ENCODE results near the gene GCM1.

GCM1 gene

GRCh38 chr6:53148684-53149083, at the start of gene GCM1:
TSS of gene GCM1 (minus strand) at chr6:53148841. CDS start at chr6:53145632, 3,209 bp downstream.
- TF ChIP-seq ZNF274 (IDR thresholded peaks at IDR 0.05; ENCODE audit: low read depth, low read length): no peak
- no peak within 1 kb of the TSS for H3K4me3 ChIP-seq (ENCODE audit: low read length)

GRCh38 chr6:53197553-53197952, 48.9 kb upstream of the GCM1 start:
- no peak for TF ChIP-seq ZNF274 (IDR thresholded peaks at IDR 0.05; ENCODE audit: low read depth, low read length)
- H3K4me3 ChIP-seq (ENCODE audit: low read length): no peak overlapping the region

GRCh38 chr6:53195048-53195447, 46.4 kb upstream of the GCM1 start:
- no peak for TF ChIP-seq ZNF274 (IDR thresholded peaks at IDR 0.05; ENCODE audit: low read depth, low read length)
- H3K4me3 ChIP-seq (ENCODE audit: low read length): no peak overlapping the region

GRCh38 chr6:53192682-53193188, 44.1 kb upstream of the GCM1 start:
- TF ChIP-seq ZNF274 (IDR thresholded peaks at IDR 0.05; ENCODE audit: low read depth, low read length): no peak

GRCh38 chr6:53189554-53189953, 40.9 kb upstream of the GCM1 start:
- TF ChIP-seq ZNF274 (IDR thresholded peaks at IDR 0.05; ENCODE audit: low read depth, low read length): no peak

More at GRCh38 chr6:53192682-53193188, 44.1 kb upstream of the GCM1 start:
- H3K4me3 ChIP-seq (ENCODE audit: low read length): no peak overlapping the region

GRCh38 chr6:53188833-53189232, 40.2 kb upstream of the GCM1 start:
- no peak for TF ChIP-seq ZNF274 (IDR thresholded peaks at IDR 0.05; ENCODE audit: low read depth, low read length)
- no peak overlapping the region for H3K4me3 ChIP-seq (ENCODE audit: low read length)

More at GRCh38 chr6:53189554-53189953, 40.9 kb upstream of the GCM1 start:
- H3K4me3 ChIP-seq (ENCODE audit: low read length): no peak overlapping the region

- TF ChIP-seq ZNF274 (IDR thresholded peaks at IDR 0.05; ENCODE audit: low read depth, low read length): no peak
- H3K4me3 ChIP-seq (ENCODE audit: low read length): no peak overlapping the region
These were observed 32.0 kb upstream of the GCM1 start for GRCh38 chr6:53180678-53181077.

GRCh38 chr6:53179961-53180651, 31.5 kb upstream of the GCM1 start:
- no peak for TF ChIP-seq ZNF274 (IDR thresholded peaks at IDR 0.05; ENCODE audit: low read depth, low read length)

GRCh38 chr6:53178837-53179432, 30.3 kb upstream of the GCM1 start:
- TF ChIP-seq ZNF274 (IDR thresholded peaks at IDR 0.05; ENCODE audit: low read depth, low read length): no peak
- H3K4me3 ChIP-seq (ENCODE audit: low read length): no peak overlapping the region

More at GRCh38 chr6:53179961-53180651, 31.5 kb upstream of the GCM1 start:
- H3K4me3 ChIP-seq (ENCODE audit: low read length): no peak overlapping the region

GRCh38 chr6:53175027-53175426, 26.4 kb upstream of the GCM1 start:
- TF ChIP-seq ZNF274 (IDR thresholded peaks at IDR 0.05; ENCODE audit: low read depth, low read length): no peak
- no peak overlapping the region for H3K4me3 ChIP-seq (ENCODE audit: low read length)

- no peak overlapping the region for H3K4me3 ChIP-seq (ENCODE audit: low read length)
- TF ChIP-seq ZNF274 (IDR thresholded peaks at IDR 0.05; ENCODE audit: low read depth, low read length): no peak
These were observed 23.8 kb upstream of the GCM1 start for GRCh38 chr6:53172468-53172803.

GRCh38 chr6:53171605-53172467, 23.2 kb upstream of the GCM1 start:
- TF ChIP-seq ZNF274 (IDR thresholded peaks at IDR 0.05; ENCODE audit: low read depth, low read length): no peak
- no peak overlapping the region for H3K4me3 ChIP-seq (ENCODE audit: low read length)

GRCh38 chr6:53168516-53169267, 20.1 kb upstream of the GCM1 start:
- TF ChIP-seq ZNF274 (IDR thresholded peaks at IDR 0.05; ENCODE audit: low read depth, low read length): no peak
- H3K4me3 ChIP-seq (ENCODE audit: low read length): no peak overlapping the region

- no peak for TF ChIP-seq ZNF274 (IDR thresholded peaks at IDR 0.05; ENCODE audit: low read depth, low read length)
- no peak overlapping the region for H3K4me3 ChIP-seq (ENCODE audit: low read length)
These were observed 16.7 kb upstream of the GCM1 start for GRCh38 chr6:53165293-53165692.

All from GM08714 (cell line).